HepG2 (cell line): ENCODE measurements around the gene IFT52. TPM values are rescaled to one million over a fixed set of nuclear protein-coding genes. Genes with fewer than 3 reads are reported as not detected.

Source experiments
- ATF1 ChIP-seq: IDR thresholded peaks from 2 replicates; pipeline ENCODE4 v1.6.1; 2016; ENCODE audit warnings: mild to moderate bottlenecking, control low read depth
- ATM ChIP-seq: fragments of 450-650 bp; IDR thresholded peaks from 2 replicates; pipeline ENCODE4 v1.7.1; 2017; ENCODE audit warnings: mild to moderate bottlenecking, borderline replicate concordance
- KDM4B ChIP-seq: sonication (generic); formaldehyde crosslinking; IDR thresholded peaks from 2 replicates; pipeline ENCODE4 v1.4.0; 2020; ENCODE audit warnings: missing genetic modification reagents
- MEIS1 ChIP-seq: sonication (generic); formaldehyde crosslinking; IDR thresholded peaks from 2 replicates; pipeline ENCODE4 v1.9.0; 2021; ENCODE audit warnings: mild to moderate bottlenecking, missing genetic modification reagents, moderate library complexity, borderline replicate concordance
- SETDB1 ChIP-seq: sonication (generic); formaldehyde crosslinking; IDR thresholded peaks from 2 replicates; pipeline ENCODE4 v1.5.1; 2020; ENCODE audit warnings: missing genetic modification reagents, mild to moderate bottlenecking, borderline replicate concordance
- ZBTB34 ChIP-seq: sonication (generic); formaldehyde crosslinking; IDR thresholded peaks from 2 replicates; pipeline ENCODE4 v1.8.0; 2022; ENCODE audit warnings: mild to moderate bottlenecking, missing genetic modification reagents
- ZGPAT ChIP-seq: IDR thresholded peaks from 2 replicates; pipeline ENCODE4 v1.6.1; 2016; ENCODE audit warnings: mild to moderate bottlenecking
- ZNF205 ChIP-seq: IDR thresholded peaks from 2 replicates; pipeline ENCODE4 v1.6.1; 2018; ENCODE audit warnings: missing biosample characterization, missing genetic modification reagents
- ZNF260 ChIP-seq: sonication (generic); formaldehyde crosslinking; IDR thresholded peaks from 2 replicates; pipeline ENCODE4 v1.4.0; 2020; ENCODE audit warnings: missing genetic modification reagents, low read depth, mild to moderate bottlenecking, borderline replicate concordance
- ZNF318 ChIP-seq: sonication (generic); formaldehyde crosslinking; IDR thresholded peaks from 2 replicates; pipeline ENCODE4 v1.4.0; 2020; ENCODE audit warnings: mild to moderate bottlenecking, missing genetic modification reagents
- ZNF441 ChIP-seq: sonication (generic); formaldehyde crosslinking; IDR thresholded peaks from 2 replicates; pipeline ENCODE4 v1.7.0; 2021; ENCODE audit warnings: missing genetic modification reagents, borderline replicate concordance
- ZNF512B ChIP-seq: sonication (generic); formaldehyde crosslinking; IDR thresholded peaks from 2 replicates; pipeline ENCODE4 v1.5.1; 2020; ENCODE audit warnings: missing genetic modification reagents, mild to moderate bottlenecking, borderline replicate concordance
- ZNF530 ChIP-seq: sonication (generic); formaldehyde crosslinking; IDR thresholded peaks from 2 replicates; pipeline ENCODE4 v1.5.0; 2020; ENCODE audit warnings: low read depth, mild to moderate bottlenecking, missing genetic modification reagents
- ZNF546 ChIP-seq: sonication (generic); formaldehyde crosslinking; conservative IDR thresholded peaks from 2 replicates; pipeline ENCODE4 v1.8.1; 2023; ENCODE audit warnings: mild to moderate bottlenecking, missing genetic modification reagents
- ZNF550 ChIP-seq: sonication (generic); formaldehyde crosslinking; IDR thresholded peaks from 2 replicates; pipeline ENCODE4 v1.4.0; 2020; ENCODE audit warnings: mild to moderate bottlenecking, missing genetic modification reagents, borderline replicate concordance
- ZNF598 ChIP-seq: sonication (generic); formaldehyde crosslinking; IDR thresholded peaks from 2 replicates; pipeline ENCODE4 v1.5.1; 2020; ENCODE audit warnings: mild to moderate bottlenecking, missing genetic modification reagents, borderline replicate concordance
- ZSCAN20 ChIP-seq: sonication (generic); formaldehyde crosslinking; IDR thresholded peaks from 2 replicates; pipeline ENCODE4 v1.4.0; 2020; ENCODE audit warnings: missing genetic modification reagents, mild to moderate bottlenecking, borderline replicate concordance
- polyA plus RNA-seq, 8 experiments: library from polyadenylated mRNA; depleted of rRNA in 3 of 8; stranded (reverse) in 7 of 8; unstranded in 1 of 8; fragments of >200 nt; fragmentation: Illumina TruSeq in 4 of 8; extraction: Trizol in 4 of 8; gene quantifications; 2 replicates each; pipeline versions ENCODE4 v1.2.1 to v1.2.3, GENCODE V29; 2011 to 2016; ENCODE audit warnings: low read depth in 4 of 8, missing spikeins in 1 of 8, mixed read lengths in 1 of 8; ENCODE audit not compliant: insufficient read depth in 1 of 8
- total RNA-seq, 5 experiments: library from RNA; depleted of rRNA; stranded (reverse); fragments of >200 nt; fragmentation: Illumina TruSeq; extraction: Trizol; gene quantifications; 2 replicates each; pipeline ENCODE4 v1.2.3, GENCODE V29; 2016; ENCODE audit warnings: low read depth in 1 of 5

IFT52 gene
- total and polyA plus RNA-seq, 2 of the 13 experiments (the other 11 are each of a cell fraction or from before 2014, with no cell fraction given), result 48.0 to 64.0 TPM

- no peak for TF ChIP-seq ZNF530
- TF ChIP-seq ZBTB34 (CRISPR knock-in tag), result no peak
- TF ChIP-seq ZNF441 (CRISPR knock-in tag), result no peak
- TF ChIP-seq MEIS1 (CRISPR knock-in tag), result no peak
- TF ChIP-seq KDM4B (CRISPR knock-in tag), result no peak
- TF ChIP-seq ATM, result no peak
- TF ChIP-seq ZNF598 (CRISPR knock-in tag), result no peak
- TF ChIP-seq ZGPAT (CRISPR knock-in tag), result no peak
- TF ChIP-seq ZNF318 (CRISPR knock-in tag), result no peak
- no peak for TF ChIP-seq ZNF205
- no peak for TF ChIP-seq SETDB1 (CRISPR knock-in tag)
- TF ChIP-seq ZNF550 (CRISPR knock-in tag), result no peak
- no peak for TF ChIP-seq ZNF260
- TF ChIP-seq ZSCAN20 (CRISPR knock-in tag), result no peak
- TF ChIP-seq ZNF546, result no peak
- TF ChIP-seq ZNF512B (CRISPR knock-in tag), result no peak
- no peak for TF ChIP-seq ATF1 (CRISPR knock-in tag)
These were observed 6.7 kb upstream of the IFT52 start (continued) for GRCh38 chr20:43583982-43584432.
